ENCODE data around the gene SLC35F3.

DNA sequence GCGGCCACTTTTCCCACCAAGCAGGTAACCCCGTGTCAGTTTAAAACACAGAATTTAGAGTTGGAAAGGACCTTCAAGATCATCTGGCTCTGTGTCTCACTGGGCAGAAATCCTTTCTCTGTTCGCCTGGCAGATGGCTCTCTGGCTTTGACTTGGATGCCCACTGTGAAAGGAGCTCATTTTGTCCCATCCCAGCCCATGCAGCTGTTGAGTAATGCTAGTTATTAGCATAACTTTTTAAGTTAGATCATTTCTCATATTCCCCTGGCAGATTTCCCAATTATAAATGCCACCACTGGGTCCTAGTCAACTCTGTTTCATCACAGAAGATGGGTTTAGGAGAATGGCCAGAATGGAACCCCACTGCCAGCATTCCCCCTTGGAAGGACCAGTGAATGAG, 55.9 kb downstream of the SLC35F3 start:
- TF ChIP-seq, protein P1, sequence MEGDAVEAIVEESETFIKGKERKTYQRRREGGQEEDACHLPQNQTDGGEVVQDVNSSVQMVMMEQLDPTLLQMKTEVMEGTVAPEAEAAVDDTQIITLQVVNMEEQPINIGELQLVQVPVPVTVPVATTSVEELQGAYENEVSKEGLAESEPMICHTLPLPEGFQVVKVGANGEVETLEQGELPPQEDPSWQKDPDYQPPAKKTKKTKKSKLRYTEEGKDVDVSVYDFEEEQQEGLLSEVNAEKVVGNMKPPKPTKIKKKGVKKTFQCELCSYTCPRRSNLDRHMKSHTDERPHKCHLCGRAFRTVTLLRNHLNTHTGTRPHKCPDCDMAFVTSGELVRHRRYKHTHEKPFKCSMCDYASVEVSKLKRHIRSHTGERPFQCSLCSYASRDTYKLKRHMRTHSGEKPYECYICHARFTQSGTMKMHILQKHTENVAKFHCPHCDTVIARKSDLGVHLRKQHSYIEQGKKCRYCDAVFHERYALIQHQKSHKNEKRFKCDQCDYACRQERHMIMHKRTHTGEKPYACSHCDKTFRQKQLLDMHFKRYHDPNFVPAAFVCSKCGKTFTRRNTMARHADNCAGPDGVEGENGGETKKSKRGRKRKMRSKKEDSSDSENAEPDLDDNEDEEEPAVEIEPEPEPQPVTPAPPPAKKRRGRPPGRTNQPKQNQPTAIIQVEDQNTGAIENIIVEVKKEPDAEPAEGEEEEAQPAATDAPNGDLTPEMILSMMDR (IDR thresholded peaks at IDR 0.05), result no peak
- TF ChIP-seq RCOR1 (IDR thresholded peaks at IDR 0.05; ENCODE audit: low read length), result no peak
- TF ChIP-seq TCF12 (IDR thresholded peaks at IDR 0.05), result no peak
- no peak for TF ChIP-seq JUND (IDR thresholded peaks at IDR 0.05)
- TF ChIP-seq SMC3 (IDR thresholded peaks at IDR 0.05; ENCODE audit: low read depth, low read length), result no peak
- TF ChIP-seq FOSL2 (IDR thresholded peaks at IDR 0.05; ENCODE audit: borderline replicate concordance, low read depth), result no peak

Measured in SK-N-SH (cell line).